Lung (tissue), 12 donors: Measurements from ENCODE around the gene FANCC. TPM values are rescaled to one million over a fixed set of nuclear protein-coding genes. Genes with fewer than 3 reads are reported as not detected.
A peak's percentile ranks its signal among the peaks of the same experiment; 100 is the strongest.

ENCODE experiments used
- ATAC-seq: fragments of 200-7000 bp; cut with Tn5 transposase; one replicate; pipeline ENCODE4 v1.9.1; 2020; ENCODE audit warnings: moderate number of reproducible peaks; ENCODE audit not compliant: insufficient read depth, low FRiP score
- DNase-seq, 3 donors: peaks; one replicate each; pipeline ENCODE4 v3.0.0-alpha.2; 2013 to 2017
- H3K27ac ChIP-seq, 2 donors: one replicate each; pipeline ENCODE4 v1.5.1; 2013; ENCODE audit warnings: mild to moderate bottlenecking in 2 of 2, moderate library complexity in 2 of 2, control low read depth in 1 of 2, inconsistent platforms in 1 of 2, low read depth in 1 of 2, low read length in 1 of 2
- H3K27me3 ChIP-seq, 3 donors: one replicate each; pipeline ENCODE4 v1.5.1; 2013; ENCODE audit warnings: low read length in 2 of 3; ENCODE audit not compliant: control insufficient read depth in 3 of 3, insufficient read depth in 3 of 3
- H3K36me3 ChIP-seq, 4 donors: one replicate each; pipeline ENCODE4 v1.5.1; 2013; ENCODE audit warnings: low read length in 4 of 4, mild to moderate bottlenecking in 1 of 4, moderate library complexity in 1 of 4; ENCODE audit not compliant: control insufficient read depth in 4 of 4, insufficient read depth in 4 of 4
- H3K4me1 ChIP-seq, 5 donors: one replicate each; pipeline ENCODE4 v1.5.1; 2013; ENCODE audit warnings: low read length in 5 of 5, mild to moderate bottlenecking in 2 of 5, moderate library complexity in 1 of 5; ENCODE audit not compliant: control insufficient read depth in 5 of 5, insufficient read depth in 5 of 5
- H3K4me3 ChIP-seq: one replicate; pipeline ENCODE4 v1.5.1; 2013; ENCODE audit warnings: mild to moderate bottlenecking, control low read depth, moderate library complexity
- H3K9ac ChIP-seq, 2 donors: one replicate each; pipeline ENCODE4 v1.5.1; 2013; ENCODE audit warnings: low read length in 2 of 2, control low read depth in 1 of 2; ENCODE audit not compliant: insufficient read depth in 1 of 2
- H3K9me3 ChIP-seq, 4 donors: one replicate each; pipeline ENCODE4 v1.5.1; 2013; ENCODE audit warnings: low read length in 3 of 4, mild to moderate bottlenecking in 1 of 4, moderate library complexity in 1 of 4; ENCODE audit not compliant: control insufficient read depth in 4 of 4, insufficient read depth in 3 of 4
- CTCF ChIP-seq: IDR thresholded peaks from 2 replicates; pipeline ENCODE4 v1.5.1; 2012; ENCODE audit warnings: mild to moderate bottlenecking; ENCODE audit errors: control extremely low read depth, extremely low read depth
- WGBS, 2 donors: extraction: QIAGEN DNeasy Blood & Tissue Kit; methylation state at CpG; one replicate each; pipeline ENCODE4 v1.1.7; 2013; 5-methylcytosine and 5-hydroxymethylcytosine counted together
- polyA plus RNA-seq, 2 donors: library from polyadenylated mRNA; stranded (reverse); fragments of 200-250 nt; gene quantifications; one replicate each; pipeline ENCODE4 v1.2.1, GENCODE V29; 2013
- total RNA-seq, 2 donors: library from RNA; depleted of rRNA in 1 of 2; stranded (reverse); fragments of >200 nt in 1 of 2; gene quantifications; one replicate each; pipeline ENCODE4 v1.2.1, GENCODE V29; 2014 to 2021
- donor health status: control.
- donor health status: control.
- donor health status: Bipolar disorder and iron deficiency.
- donor health status: healthy.
- donor health status: DM: yes; HTN: yes; CAD: no.

Gene FANCC
- total and polyA plus RNA-seq, 4 donors, result 4.4 to 20.0 (median 8.7) TPM

DNA sequence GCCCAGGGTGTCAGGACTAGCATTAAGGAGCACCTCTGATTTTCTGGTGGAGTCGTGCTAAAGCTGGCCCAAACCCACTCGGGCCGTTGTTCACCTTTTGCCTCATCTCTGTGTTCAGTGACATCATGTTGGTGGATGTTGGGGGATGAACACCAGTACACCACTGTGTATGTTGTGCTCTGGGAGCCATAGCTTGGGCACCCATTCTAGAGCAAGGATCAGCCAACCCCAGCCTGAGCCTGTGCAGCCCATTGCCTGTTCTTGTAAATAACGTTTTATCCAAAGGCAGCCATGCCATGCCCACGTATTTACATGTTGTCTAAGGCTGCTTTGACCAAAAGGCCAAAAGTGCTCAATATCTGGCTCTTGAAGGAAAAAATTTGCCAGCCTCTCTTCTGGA, 245.6 kb downstream of the FANCC start:
- H3K4me3 ChIP-seq, result no peak overlapping the region
- H3K27me3 ChIP-seq, result no peaks in the 10 kb centered on the region
- ATAC-seq (no peak), DNase-seq (no peak)
- H3K9ac ChIP-seq, result no peak overlapping the region
- WGBS, 2 donors, result 88 to 95% methylated on average over 5 of the region's 5 CpGs
- no peaks in the 10 kb centered on the region for H3K9me3 ChIP-seq
- peaks cover 0 to 18% (median 11%) of the 10 kb centered on the region in 4 donors for H3K36me3 ChIP-seq
- TF ChIP-seq CTCF, result no peak
- peaks cover 0 to 21% (median 13%) of the 10 kb centered on the region in 5 donors for H3K4me1 ChIP-seq
- H3K27ac ChIP-seq, result peak overlapping the region in 1 of 2 donors; percentile 17

- ATAC-seq (no peak), DNase-seq (no peak)
- Histone ChIP-seq H3K4me1 (peaks cover 0 to 21% (median 8%) of the 10 kb centered on the region in 5 donors), H3K4me3 (no peak overlapping the region), H3K36me3 (peaks cover 0 to 23% (median 12%) of the 10 kb centered on the region in 4 donors), H3K27ac (peak overlapping the region in 1 of 2 donors; percentile 17), H3K9me3 (no peaks in the 10 kb centered on the region), H3K27me3 (no peaks in the 10 kb centered on the region), H3K9ac (no peak overlapping the region)
- no peak for TF ChIP-seq CTCF
- WGBS, 2 donors, result 88 to 93% methylated on average over 5 of the region's 5 CpGs
Observed at GRCh38 chr9:95071450-95071849, 246.1 kb downstream of the FANCC start.

- TF ChIP-seq CTCF, result no peak
- H3K27ac ChIP-seq, result peak overlapping the region; percentile 32 to 55
- H3K9me3 ChIP-seq, result no peaks in the 10 kb centered on the region
- no peak overlapping the region for H3K9ac ChIP-seq
- peaks cover 0 to 21% (median 8%) of the 10 kb centered on the region in 5 donors for H3K4me1 ChIP-seq
- no peaks in the 10 kb centered on the region for H3K27me3 ChIP-seq
- DNase-seq (peak in 1 of 3 donors; percentile 28), ATAC-seq (peak; percentile 53)
- H3K4me3 ChIP-seq, result no peak overlapping the region
- 68 to 79% methylated on average over 8 of the region's 8 CpGs for whole genome bisulfite sequencing, 2 donors
- H3K36me3 ChIP-seq, result peaks cover 0 to 26% (median 10%) of the 10 kb centered on the region in 4 donors
Observed at GRCh38 chr9:95070549-95071021, 246.9 kb downstream of the FANCC start.

DNA sequence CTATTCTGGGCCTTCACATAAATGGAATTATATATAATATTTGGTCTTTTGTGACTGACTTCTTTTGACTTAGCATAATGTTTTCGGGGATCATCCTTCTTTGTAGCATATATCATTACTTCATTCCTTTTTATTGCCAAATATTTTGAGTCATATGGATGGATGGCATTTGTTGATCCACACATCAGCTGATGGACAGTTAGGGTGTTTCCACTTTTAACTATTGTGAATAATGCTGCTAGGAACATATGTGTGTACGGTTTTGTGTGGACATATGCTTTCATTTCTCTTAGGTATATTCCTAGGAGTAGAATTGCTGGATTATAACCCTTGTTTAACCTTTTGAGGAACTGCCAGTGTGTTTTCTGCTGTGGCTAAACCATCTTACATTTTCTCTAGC, 249.6 kb downstream of the FANCC start:
- H3K9ac ChIP-seq, result no peak overlapping the region
- no peak overlapping the region for H3K27ac ChIP-seq
- DNase-seq, result no peak
- no peak for TF ChIP-seq CTCF
- H3K4me1 ChIP-seq, result peaks cover 0 to 26% (median 8%) of the 10 kb centered on the region in 5 donors
- ATAC-seq, result no peak
- H3K27me3 ChIP-seq, result no peaks in the 10 kb centered on the region
- WGBS, 2 donors, result 49 to 82% methylated on average over 2 of the region's 2 CpGs
- H3K4me3 ChIP-seq, result no peak overlapping the region
- H3K9me3 ChIP-seq, result no peaks in the 10 kb centered on the region
- H3K36me3 ChIP-seq, result peaks cover 8 to 31% (median 18%) of the 10 kb centered on the region in 4 donors
